Measurements from ENCODE around the gene PPP6R2. TPM values are rescaled to one million over a fixed set of nuclear protein-coding genes. Genes with fewer than 3 reads are reported as not detected.

Gene PPP6R2
- total RNA-seq, 1 donor from 2014 or later: 32.6 TPM

- peaks cover 17% of the 10 kb centered on the region for H3F3A ChIP-seq (ENCODE audit: low read depth)
- H3K4me1 ChIP-seq: peaks cover 38% of the 10 kb centered on the region
- Mint-ChIP-seq H3K4me3 (peak overlapping the region; percentile 50), H3K4me1 (peaks cover 38% of the 10 kb centered on the region), H3K27me3 (ENCODE audit: insufficient read depth, low read depth) (peaks cover 7% of the 10 kb centered on the region), H3K9me3 (no peaks in the 10 kb centered on the region), H3K27ac (peak overlapping the region; percentile 31), H3K36me3 (peaks cover 2% of the 10 kb centered on the region)
- TF ChIP-seq EZH2phosphoT487 (IDR thresholded peaks at IDR 0.05) (no peak), CTCF (IDR thresholded peaks at IDR 0.05) (no peak), EZH2 (IDR thresholded peaks at IDR 0.05) (no peak)
- H3K36me3 ChIP-seq: no peaks in the 10 kb centered on the region
- H3K27me3 ChIP-seq: peaks cover 24% of the 10 kb centered on the region
- no peak overlapping the region for H3K4me2 ChIP-seq
- no peak for DNase-seq (ENCODE audit: low spot score)
- no peak overlapping the region for H3K27ac ChIP-seq
- H4K20me1 ChIP-seq (ENCODE audit: low read depth): peaks cover 98% of the 10 kb centered on the region
- H3K79me2 ChIP-seq (ENCODE audit: low read depth): peaks cover 71% of the 10 kb centered on the region
- no peak overlapping the region for H3K9ac ChIP-seq
- H3K9me3 ChIP-seq (ENCODE audit: low read depth): no peaks in the 10 kb centered on the region
- H2AFZ ChIP-seq (replicated peaks): no peak overlapping the region
- no peak overlapping the region for H3K4me3 ChIP-seq
Observed at GRCh38 chr22:50296658-50297490, 46.3 kb upstream of the PPP6R2 start.

- peaks cover 5% of the 10 kb centered on the region for H3K27me3 Mint-ChIP-seq (ENCODE audit: insufficient read depth, low read depth)
- H3K4me3 Mint-ChIP-seq: peak overlapping the region; percentile 50
- no peak overlapping the region for H3K4me3 ChIP-seq
- peaks cover 24% of the 10 kb centered on the region for H3K27me3 ChIP-seq
- H3K36me3 Mint-ChIP-seq: peaks cover 2% of the 10 kb centered on the region
- peaks cover 34% of the 10 kb centered on the region for H3K4me1 ChIP-seq
- H3F3A ChIP-seq (ENCODE audit: low read depth): peaks cover 17% of the 10 kb centered on the region
- H3K4me1 Mint-ChIP-seq: peaks cover 34% of the 10 kb centered on the region
- H3K9me3 ChIP-seq (ENCODE audit: low read depth): no peaks in the 10 kb centered on the region
- TF ChIP-seq CTCF (IDR thresholded peaks at IDR 0.05) (no peak), EZH2 (IDR thresholded peaks at IDR 0.05) (no peak), EZH2phosphoT487 (IDR thresholded peaks at IDR 0.05) (no peak)
- no peak overlapping the region for H2AFZ ChIP-seq (replicated peaks)
- H3K27ac ChIP-seq: no peak overlapping the region
- no peak for DNase-seq (ENCODE audit: low spot score)
- H3K79me2 ChIP-seq (ENCODE audit: low read depth): peaks cover 67% of the 10 kb centered on the region
- H3K9ac ChIP-seq: no peak overlapping the region
- no peaks in the 10 kb centered on the region for H3K36me3 ChIP-seq
- peak overlapping the region; percentile 31 for H3K27ac Mint-ChIP-seq
- H4K20me1 ChIP-seq (ENCODE audit: low read depth): peaks cover 98% of the 10 kb centered on the region
- no peaks in the 10 kb centered on the region for H3K9me3 Mint-ChIP-seq
- no peak overlapping the region for H3K4me2 ChIP-seq
Observed at GRCh38 chr22:50297510-50298265, 45.4 kb upstream of the PPP6R2 start.

- no peak overlapping the region for H3K4me3 Mint-ChIP-seq
- Histone ChIP-seq H3K9ac (no peak overlapping the region), H3K27ac (no peak overlapping the region)
Observed at GRCh38 chr22:50298266-50298637, 44.9 kb upstream of the PPP6R2 start.

More at GRCh38 chr22:50298266-50298637, 44.9 kb upstream of the PPP6R2 start:
- peaks cover 35% of the 10 kb centered on the region for H3K4me1 Mint-ChIP-seq
- H3K27me3 ChIP-seq: peaks cover 24% of the 10 kb centered on the region
- no peaks in the 10 kb centered on the region for H3K9me3 ChIP-seq (ENCODE audit: low read depth)
- H3K4me1 ChIP-seq: peaks cover 29% of the 10 kb centered on the region
- no peak for TF ChIP-seq EZH2 (IDR thresholded peaks at IDR 0.05)
- TF ChIP-seq EZH2phosphoT487 (IDR thresholded peaks at IDR 0.05): no peak
- no peak for TF ChIP-seq CTCF (IDR thresholded peaks at IDR 0.05)
- no peak overlapping the region for H3K27ac Mint-ChIP-seq
- H3K9me3 Mint-ChIP-seq: no peaks in the 10 kb centered on the region
- no peak for DNase-seq (ENCODE audit: low spot score)
- H2AFZ ChIP-seq (replicated peaks): no peak overlapping the region
- H3K36me3 Mint-ChIP-seq: peaks cover 2% of the 10 kb centered on the region
- peaks cover 17% of the 10 kb centered on the region for H3F3A ChIP-seq (ENCODE audit: low read depth)
- H3K27me3 Mint-ChIP-seq (ENCODE audit: insufficient read depth, low read depth): peaks cover 6% of the 10 kb centered on the region
- H3K4me3 ChIP-seq: no peak overlapping the region
- peaks cover 98% of the 10 kb centered on the region for H4K20me1 ChIP-seq (ENCODE audit: low read depth)
- H3K79me2 ChIP-seq (ENCODE audit: low read depth): peaks cover 67% of the 10 kb centered on the region
- H3K36me3 ChIP-seq: no peaks in the 10 kb centered on the region
- no peak overlapping the region for H3K4me2 ChIP-seq
